ENCODE data around the gene ZNF428. TPM values are rescaled to one million over a fixed set of nuclear protein-coding genes. Genes with fewer than 3 reads are reported as not detected.
A peak's percentile ranks its signal among the peaks of the same experiment; 100 is the strongest.
"Not testable (repeated sequence)": the region's sequence is repeated elsewhere in the genome, so short reads cannot be mapped to it uniquely, and the experiment has no call there.

The ZNF428 gene
- total and polyA plus RNA-seq, 2 donors (not counting 1 experiment from before 2014, with no cell fraction given): 17.2 to 43.9 TPM

DNA sequence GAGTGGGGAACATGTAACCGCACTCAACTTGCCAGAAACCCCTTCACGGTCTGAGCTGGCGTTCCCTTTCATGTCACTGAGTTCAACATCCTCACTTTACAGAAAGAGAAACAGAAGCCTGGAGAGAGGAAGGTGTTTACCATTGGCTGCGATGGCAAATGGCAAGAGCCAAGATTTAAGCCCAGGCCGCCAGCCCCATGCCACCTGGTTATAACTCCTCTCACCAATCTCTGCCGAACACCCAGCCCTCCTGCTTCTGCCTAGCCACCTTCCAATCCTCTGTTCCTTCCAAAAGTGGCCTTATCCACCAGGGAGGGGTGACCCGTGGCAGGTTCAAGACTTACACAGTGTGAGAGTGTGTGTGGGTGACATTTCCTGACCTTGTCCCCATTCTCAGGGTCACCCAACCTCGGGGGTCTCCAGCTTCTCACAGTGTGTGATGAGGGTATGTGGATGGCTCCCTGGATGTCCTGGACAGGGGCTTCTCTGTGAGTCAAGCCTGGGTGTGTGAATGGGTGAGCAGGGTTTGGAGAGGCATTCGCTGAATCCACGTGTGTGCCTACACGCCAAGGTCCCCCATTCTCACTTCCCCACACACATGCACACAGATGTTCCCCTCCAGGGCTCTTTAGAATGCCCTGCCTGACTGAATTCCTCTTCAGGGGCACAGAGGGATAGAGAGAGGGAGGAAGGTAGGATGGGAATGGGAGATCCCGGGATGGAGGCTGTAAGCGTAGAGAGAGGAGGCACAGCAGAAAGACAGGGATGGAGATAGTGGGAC, 19.0 kb upstream of the ZNF428 start:
- H3K9me3 ChIP-seq (ENCODE audit: control insufficient read depth, insufficient read depth, low read depth, low read length): no peaks in the 10 kb centered on the region
- peaks cover 33% of the 10 kb centered on the region for H3K27me3 ChIP-seq (ENCODE audit: control insufficient read depth, insufficient read depth, low read length)
- H3K79me2 ChIP-seq (ENCODE audit: control insufficient read depth, insufficient read depth, low read length): no peaks in the 10 kb centered on the region
- H2AFZ ChIP-seq (ENCODE audit: low read length): no peak overlapping the region
- H4K20me1 ChIP-seq (ENCODE audit: control insufficient read depth, extremely low read depth, insufficient read depth, low read length): no peaks in the 10 kb centered on the region
- H3K36me3 ChIP-seq (ENCODE audit: control insufficient read depth, insufficient read depth, low read length): no peaks in the 10 kb centered on the region
- H3K4me1 ChIP-seq (ENCODE audit: control insufficient read depth, extremely low read depth, insufficient read depth, low read length): peaks cover 12% of the 10 kb centered on the region
- TF ChIP-seq EZH2 (IDR thresholded peaks at IDR 0.05; ENCODE audit: low read length, missing control alignments) (no peak), CTCF (conservative IDR thresholded peaks at IDR 0.05 in 1 of 2, IDR thresholded peaks at IDR 0.05 in 1 of 2; ENCODE audit: low read depth in 1 of 2, low read length in 2 of 2) (no peak)
- H3K9ac ChIP-seq (ENCODE audit: insufficient read depth, low read length): no peak overlapping the region
- no peak overlapping the region for H3K27ac ChIP-seq (ENCODE audit: insufficient read depth, low read length)
- H3K4me3 ChIP-seq (replicated peaks in 1 of 4; ENCODE audit: control extremely low read depth in 1 of 4, insufficient read depth in 1 of 4, low read depth in 3 of 4, low read length in 4 of 4): no peak overlapping the region
- DNase-seq (ENCODE audit: low read depth in 2 of 2): no peak
- H3K4me2 ChIP-seq (ENCODE audit: extremely low read depth, insufficient read depth, low read length): no peak overlapping the region

- Histone ChIP-seq H3K4me1 (ENCODE audit: control insufficient read depth, extremely low read depth, insufficient read depth, low read length) (peaks cover 12% of the 10 kb centered on the region), H4K20me1 (ENCODE audit: control insufficient read depth, extremely low read depth, insufficient read depth, low read length) (no peaks in the 10 kb centered on the region), H3K79me2 (ENCODE audit: control insufficient read depth, insufficient read depth, low read length) (no peaks in the 10 kb centered on the region), H3K27ac (ENCODE audit: insufficient read depth, low read length) (no peak overlapping the region), H3K27me3 (ENCODE audit: control insufficient read depth, insufficient read depth, low read length) (peaks cover 33% of the 10 kb centered on the region), H2AFZ (ENCODE audit: low read length) (no peak overlapping the region), H3K9me3 (ENCODE audit: control insufficient read depth, insufficient read depth, low read depth, low read length) (no peaks in the 10 kb centered on the region), H3K9ac (ENCODE audit: insufficient read depth, low read length) (no peak overlapping the region), H3K4me2 (ENCODE audit: extremely low read depth, insufficient read depth, low read length) (no peak overlapping the region), H3K4me3 (replicated peaks in 1 of 4; ENCODE audit: control extremely low read depth in 1 of 4, insufficient read depth in 1 of 4, low read depth in 3 of 4, low read length in 4 of 4) (no peak overlapping the region), H3K36me3 (ENCODE audit: control insufficient read depth, insufficient read depth, low read length) (no peaks in the 10 kb centered on the region)
- DNase-seq (ENCODE audit: low read depth in 2 of 2): peak in 1 of 2 donors; percentile 47
- no peak for TF ChIP-seq CTCF (conservative IDR thresholded peaks at IDR 0.05 in 1 of 2, IDR thresholded peaks at IDR 0.05 in 1 of 2; ENCODE audit: low read depth in 1 of 2, low read length in 2 of 2)
- TF ChIP-seq EZH2 (IDR thresholded peaks at IDR 0.05; ENCODE audit: low read length, missing control alignments): no peak
Observed at GRCh38 chr19:43636121-43636683, 16.8 kb upstream of the ZNF428 start.

GRCh38 chr19:43635561-43635940, 16.1 kb upstream of the ZNF428 start:
- not testable (repeated sequence) for H3K36me3 ChIP-seq (ENCODE audit: control insufficient read depth, insufficient read depth, low read length); H4K20me1 ChIP-seq (ENCODE audit: control insufficient read depth, extremely low read depth, insufficient read depth, low read length); H3K4me3 ChIP-seq (replicated peaks in 1 of 4; ENCODE audit: control extremely low read depth in 1 of 4, insufficient read depth in 1 of 4, low read depth in 3 of 4, low read length in 4 of 4); H3K27ac ChIP-seq (ENCODE audit: insufficient read depth, low read length); DNase-seq (ENCODE audit: low read depth in 2 of 2); H3K4me2 ChIP-seq (ENCODE audit: extremely low read depth, insufficient read depth, low read length); H3K79me2 ChIP-seq (ENCODE audit: control insufficient read depth, insufficient read depth, low read length); H3K9ac ChIP-seq (ENCODE audit: insufficient read depth, low read length); H3K9me3 ChIP-seq (ENCODE audit: control insufficient read depth, insufficient read depth, low read depth, low read length)
- H2AFZ ChIP-seq (ENCODE audit: low read length): peak overlapping the region; percentile 14
- H3K4me1 ChIP-seq (ENCODE audit: control insufficient read depth, extremely low read depth, insufficient read depth, low read length): peaks cover 12% of the 10 kb centered on the region
- H3K27me3 ChIP-seq (ENCODE audit: control insufficient read depth, insufficient read depth, low read length): peaks cover 33% of the 10 kb centered on the region
